ENCODE results near the gene CTAG1B. TPM values are rescaled to one million over a fixed set of nuclear protein-coding genes. Genes with fewer than 3 reads are reported as not detected.

The CTAG1B gene
- total RNA-seq, 1 experiment from 2014 or later = not detected

GRCh38 chrX:154605566-154605965, 13.5 kb downstream of the CTAG1B start (continued):
- TF ChIP-seq RAD21 (IDR thresholded peaks at IDR 0.05; ENCODE audit: low read depth) = no peak

GRCh38 chrX:154603438-154604430, 15.3 kb downstream of the CTAG1B start:
- peak overlapping the region; percentile 40; the same call in 1 of the 2 replicates for H3K27ac ChIP-seq (ENCODE audit: low read depth, low read length)
- H3K4me1 ChIP-seq (ENCODE audit: control insufficient read depth in 1 of 2, insufficient read depth in 2 of 2, low read length in 2 of 2) = peaks cover 33 to 36% of the 10 kb centered on the region in 2 experiments
- ChIA-PET RAD21 (ENCODE audit: low non-redundant PET in 1 of 2, low total read pairs in 2 of 2, uncharacterized antibody in 2 of 2, unreplicated experiment in 2 of 2) (no interaction called here), POLR2A (no interaction called here), CTCF (interaction anchor here (0.9 kb wide), 1 partner anchor 145 kb away, joined by 3 read pairs; no protein-coding TSS in a partner anchor)
- H3K36me3 ChIP-seq (ENCODE audit: control insufficient read depth in 1 of 2, insufficient read depth in 2 of 2, low read length in 2 of 2) = no peaks in the 10 kb centered on the region
- no peaks in the 10 kb centered on the region for H3K79me2 ChIP-seq (ENCODE audit: insufficient read depth, low read length)
- H3K9me2 ChIP-seq (ENCODE audit: insufficient read depth) = no peaks in the 10 kb centered on the region
- no peaks in the 10 kb centered on the region for H4K20me1 ChIP-seq (ENCODE audit: insufficient read depth)
- BruUV-seq (replicated peaks) = no TSS peak
- TF ChIP-seq CEBPB (IDR thresholded peaks at IDR 0.05; ENCODE audit: low read depth) (no peak), ELF1 (IDR thresholded peaks at IDR 0.05; ENCODE audit: borderline replicate concordance, low read depth) (no peak), JUND (IDR thresholded peaks at IDR 0.05) (no peak), TCF7L2 (IDR thresholded peaks at IDR 0.05; ENCODE audit: borderline replicate concordance, extremely low read depth, insufficient read depth, insufficient read length) (no peak), SP1 (IDR thresholded peaks at IDR 0.05; ENCODE audit: low read depth) (no peak), ZFX (IDR thresholded peaks at IDR 0.05) (no peak), CBX3 (IDR thresholded peaks at IDR 0.05; ENCODE audit: low read depth) (no peak), REST (IDR thresholded peaks at IDR 0.05; ENCODE audit: low read depth) (no peak), RAD21 (IDR thresholded peaks at IDR 0.05; ENCODE audit: low read depth) (no peak), EZH2phosphoT487 (IDR thresholded peaks at IDR 0.05; ENCODE audit: borderline replicate concordance) (no peak)
- TF ChIP-seq, protein P1, sequence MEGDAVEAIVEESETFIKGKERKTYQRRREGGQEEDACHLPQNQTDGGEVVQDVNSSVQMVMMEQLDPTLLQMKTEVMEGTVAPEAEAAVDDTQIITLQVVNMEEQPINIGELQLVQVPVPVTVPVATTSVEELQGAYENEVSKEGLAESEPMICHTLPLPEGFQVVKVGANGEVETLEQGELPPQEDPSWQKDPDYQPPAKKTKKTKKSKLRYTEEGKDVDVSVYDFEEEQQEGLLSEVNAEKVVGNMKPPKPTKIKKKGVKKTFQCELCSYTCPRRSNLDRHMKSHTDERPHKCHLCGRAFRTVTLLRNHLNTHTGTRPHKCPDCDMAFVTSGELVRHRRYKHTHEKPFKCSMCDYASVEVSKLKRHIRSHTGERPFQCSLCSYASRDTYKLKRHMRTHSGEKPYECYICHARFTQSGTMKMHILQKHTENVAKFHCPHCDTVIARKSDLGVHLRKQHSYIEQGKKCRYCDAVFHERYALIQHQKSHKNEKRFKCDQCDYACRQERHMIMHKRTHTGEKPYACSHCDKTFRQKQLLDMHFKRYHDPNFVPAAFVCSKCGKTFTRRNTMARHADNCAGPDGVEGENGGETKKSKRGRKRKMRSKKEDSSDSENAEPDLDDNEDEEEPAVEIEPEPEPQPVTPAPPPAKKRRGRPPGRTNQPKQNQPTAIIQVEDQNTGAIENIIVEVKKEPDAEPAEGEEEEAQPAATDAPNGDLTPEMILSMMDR (IDR thresholded peaks at IDR 0.05 in 2 of 3, conservative IDR thresholded peaks at IDR 0.05 in 1 of 3; ENCODE audit: borderline replicate concordance in 1 of 3, insufficient read depth in 1 of 3, low read depth in 2 of 3, low read length in 2 of 3) = no peak
- TF ChIP-seq, protein P2, sequence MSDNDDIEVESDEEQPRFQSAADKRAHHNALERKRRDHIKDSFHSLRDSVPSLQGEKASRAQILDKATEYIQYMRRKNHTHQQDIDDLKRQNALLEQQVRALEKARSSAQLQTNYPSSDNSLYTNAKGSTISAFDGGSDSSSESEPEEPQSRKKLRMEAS (IDR thresholded peaks at IDR 0.05) = no peak
- DNase-seq (ENCODE audit: low read depth, low spot score) (peak; percentile 42), ATAC-seq (peak; percentile 72)
- no peaks in the 10 kb centered on the region for H3K27me3 ChIP-seq (ENCODE audit: insufficient read depth, low read length)
- no peak overlapping the region for H2AFZ ChIP-seq (ENCODE audit: low read depth, low read length, poor library complexity, severe bottlenecking)
- no peak overlapping the region for H3K9ac ChIP-seq (ENCODE audit: low read length)
- no peaks in the 10 kb centered on the region for H3K9me3 ChIP-seq (ENCODE audit: control insufficient read depth in 1 of 2, insufficient read depth in 1 of 2, low read depth in 1 of 2, low read length in 2 of 2)
- intact Hi-C loops (cut with micrococcal nuclease) = no loop called here
- no peak overlapping the region; a peak in 1 of 4 replicates for H3K4me3 ChIP-seq (replicated peaks in 1 of 2; ENCODE audit: low read depth in 1 of 2, low read length in 2 of 2)
- H3K4me2 ChIP-seq (ENCODE audit: low read length) = peak overlapping the region; percentile 62
